ENCODE measurements around the gene HDX.

The HDX gene

DNA sequence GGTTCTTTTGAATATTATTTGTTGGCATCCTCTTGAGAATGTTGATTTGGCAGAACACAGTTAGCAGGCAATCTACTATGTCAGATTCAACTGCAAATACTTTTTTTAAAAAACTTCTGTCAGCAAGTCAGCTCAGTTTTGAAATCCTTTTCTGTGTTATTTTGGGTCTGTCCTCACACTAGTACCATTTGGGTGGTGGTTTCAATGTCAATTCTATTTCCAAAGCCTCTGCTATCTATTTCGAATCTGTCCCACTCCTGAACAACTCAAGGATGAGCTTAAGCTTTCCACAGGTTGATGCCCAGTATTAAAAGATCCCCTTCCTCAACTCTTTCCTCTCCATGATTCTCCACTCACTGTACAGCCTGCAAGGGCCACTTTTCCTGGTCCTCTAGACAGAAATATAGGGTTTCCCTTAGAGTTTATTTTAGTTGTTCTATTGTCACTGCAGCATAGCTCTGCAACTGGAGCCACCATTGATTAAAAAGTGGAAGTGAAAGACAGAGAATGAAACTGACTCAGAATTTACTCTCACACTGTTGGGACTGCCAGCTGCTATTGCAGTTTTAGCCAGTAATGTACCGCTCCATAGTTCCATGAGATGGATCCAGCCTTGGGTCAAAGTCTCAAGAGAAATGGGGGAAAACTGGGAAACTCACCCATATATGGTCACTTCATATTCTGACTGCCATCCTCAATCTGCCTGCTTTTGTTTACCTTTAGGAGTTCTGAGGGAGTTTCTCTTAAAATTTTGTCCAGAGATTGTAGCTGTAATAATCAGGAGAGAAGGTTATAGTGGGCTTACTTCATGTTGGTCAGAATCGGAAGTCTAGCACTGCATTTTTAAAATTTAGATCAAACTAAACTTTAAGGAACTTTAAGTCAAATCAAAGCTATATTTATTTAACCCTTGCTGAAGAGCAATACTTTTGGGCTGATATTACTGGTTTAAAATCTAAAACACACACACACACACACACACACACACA lies 14.6 kb downstream of the HDX start:
- no peaks in the 10 kb centered on the region for H3K79me2 ChIP-seq (ENCODE audit: insufficient read depth, low read length)
- no peak overlapping the region for H3K27ac ChIP-seq (ENCODE audit: low read depth, low read length)
- H4K20me1 ChIP-seq (ENCODE audit: low read depth, low read length): no peaks in the 10 kb centered on the region
- H3K9me3 ChIP-seq (ENCODE audit: insufficient read depth, low read length): no peaks in the 10 kb centered on the region
- no peak overlapping the region for H2AFZ ChIP-seq (ENCODE audit: low read depth, low read length, severe bottlenecking)
- H3K27me3 ChIP-seq (ENCODE audit: low read length): no peaks in the 10 kb centered on the region
- no peak overlapping the region for H3K9ac ChIP-seq (ENCODE audit: low read length)
- H3K9me2 ChIP-seq (replicated peaks; ENCODE audit: insufficient read depth, low read length): no peaks in the 10 kb centered on the region
- peak overlapping the region; percentile 26 for H3K4me2 ChIP-seq (ENCODE audit: low read depth, low read length, poor library complexity, severe bottlenecking)
- H3F3A ChIP-seq (ENCODE audit: insufficient read depth): no peaks in the 10 kb centered on the region
- TF ChIP-seq EZH2phosphoT487 (conservative IDR thresholded peaks at IDR 0.05; ENCODE audit: low read length): no peak
- TF ChIP-seq, protein P1, sequence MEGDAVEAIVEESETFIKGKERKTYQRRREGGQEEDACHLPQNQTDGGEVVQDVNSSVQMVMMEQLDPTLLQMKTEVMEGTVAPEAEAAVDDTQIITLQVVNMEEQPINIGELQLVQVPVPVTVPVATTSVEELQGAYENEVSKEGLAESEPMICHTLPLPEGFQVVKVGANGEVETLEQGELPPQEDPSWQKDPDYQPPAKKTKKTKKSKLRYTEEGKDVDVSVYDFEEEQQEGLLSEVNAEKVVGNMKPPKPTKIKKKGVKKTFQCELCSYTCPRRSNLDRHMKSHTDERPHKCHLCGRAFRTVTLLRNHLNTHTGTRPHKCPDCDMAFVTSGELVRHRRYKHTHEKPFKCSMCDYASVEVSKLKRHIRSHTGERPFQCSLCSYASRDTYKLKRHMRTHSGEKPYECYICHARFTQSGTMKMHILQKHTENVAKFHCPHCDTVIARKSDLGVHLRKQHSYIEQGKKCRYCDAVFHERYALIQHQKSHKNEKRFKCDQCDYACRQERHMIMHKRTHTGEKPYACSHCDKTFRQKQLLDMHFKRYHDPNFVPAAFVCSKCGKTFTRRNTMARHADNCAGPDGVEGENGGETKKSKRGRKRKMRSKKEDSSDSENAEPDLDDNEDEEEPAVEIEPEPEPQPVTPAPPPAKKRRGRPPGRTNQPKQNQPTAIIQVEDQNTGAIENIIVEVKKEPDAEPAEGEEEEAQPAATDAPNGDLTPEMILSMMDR (IDR thresholded peaks at IDR 0.05; ENCODE audit: insufficient read depth, low read length, poor library complexity, severe bottlenecking): no peak
- no peak overlapping the region for H3K4me3 ChIP-seq (ENCODE audit: insufficient read depth, low read length, poor library complexity, severe bottlenecking)
- H3K36me3 ChIP-seq (ENCODE audit: low read length): no peaks in the 10 kb centered on the region

DNA sequence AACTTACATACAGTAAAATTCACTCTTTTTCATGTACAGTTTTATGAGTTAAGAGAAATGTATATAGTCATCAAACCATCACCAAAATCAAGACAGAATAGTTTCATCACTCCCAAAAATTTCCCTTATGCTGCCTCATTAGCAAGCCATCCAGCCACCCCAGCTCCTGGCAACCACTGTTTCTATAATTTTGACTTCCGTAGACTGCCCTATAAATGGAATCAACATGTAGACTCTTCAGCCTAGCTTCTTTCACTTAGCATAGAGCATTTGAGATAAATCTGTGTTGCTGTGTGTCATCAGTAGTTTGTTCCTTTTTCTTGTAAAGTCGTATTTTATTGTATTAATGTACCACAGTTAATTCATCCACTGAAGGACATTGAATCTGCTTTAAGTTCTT lies 23.2 kb downstream of the HDX start:
- H3K36me3 ChIP-seq (ENCODE audit: low read length): no peaks in the 10 kb centered on the region
- no peaks in the 10 kb centered on the region for H3K27me3 ChIP-seq (ENCODE audit: low read length)
- no peaks in the 10 kb centered on the region for H3F3A ChIP-seq (ENCODE audit: insufficient read depth)
- TF ChIP-seq, protein P1 (IDR thresholded peaks at IDR 0.05; ENCODE audit: insufficient read depth, low read length, poor library complexity, severe bottlenecking): no peak
- no peak for TF ChIP-seq EZH2phosphoT487 (conservative IDR thresholded peaks at IDR 0.05; ENCODE audit: low read length)
- H3K9me2 ChIP-seq (replicated peaks; ENCODE audit: insufficient read depth, low read length): no peaks in the 10 kb centered on the region
- no peak overlapping the region for H3K27ac ChIP-seq (ENCODE audit: low read depth, low read length)
- no peak overlapping the region for H3K4me3 ChIP-seq (ENCODE audit: insufficient read depth, low read length, poor library complexity, severe bottlenecking)
- H4K20me1 ChIP-seq (ENCODE audit: low read depth, low read length): no peaks in the 10 kb centered on the region
- no peak overlapping the region for H3K9ac ChIP-seq (ENCODE audit: low read length)
- H3K4me2 ChIP-seq (ENCODE audit: low read depth, low read length, poor library complexity, severe bottlenecking): no peak overlapping the region
- H3K79me2 ChIP-seq (ENCODE audit: insufficient read depth, low read length): no peaks in the 10 kb centered on the region
- no peaks in the 10 kb centered on the region for H3K9me3 ChIP-seq (ENCODE audit: insufficient read depth, low read length)
- no peak overlapping the region for H2AFZ ChIP-seq (ENCODE audit: low read depth, low read length, severe bottlenecking)

DNA sequence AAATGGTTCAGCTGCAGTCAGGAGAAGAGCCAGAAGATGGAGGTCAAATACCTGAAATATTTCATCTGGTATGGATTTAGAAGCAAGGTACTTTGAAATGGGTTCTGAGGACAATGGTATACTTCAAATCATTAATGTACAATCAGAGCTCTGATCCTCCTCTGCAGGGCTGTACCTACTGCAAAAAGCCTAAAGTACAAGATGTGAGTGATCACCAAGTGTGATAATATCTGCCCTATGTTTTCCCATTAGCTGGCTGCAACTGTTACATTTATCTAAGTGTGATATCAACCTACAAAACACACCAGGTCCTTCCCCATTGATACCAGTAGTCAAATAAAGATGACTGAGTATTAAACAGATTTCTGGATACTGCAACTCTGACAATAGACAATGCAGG lies 25.1 kb downstream of the HDX start:
- Histone ChIP-seq H3K79me2 (ENCODE audit: insufficient read depth, low read length) (no peaks in the 10 kb centered on the region), H3F3A (ENCODE audit: insufficient read depth) (no peaks in the 10 kb centered on the region), H3K9me2 (replicated peaks; ENCODE audit: insufficient read depth, low read length) (no peaks in the 10 kb centered on the region), H3K9me3 (ENCODE audit: insufficient read depth, low read length) (no peaks in the 10 kb centered on the region), H3K4me2 (ENCODE audit: low read depth, low read length, poor library complexity, severe bottlenecking) (no peak overlapping the region), H3K9ac (ENCODE audit: low read length) (no peak overlapping the region), H3K27ac (ENCODE audit: low read depth, low read length) (no peak overlapping the region), H2AFZ (ENCODE audit: low read depth, low read length, severe bottlenecking) (no peak overlapping the region), H3K36me3 (ENCODE audit: low read length) (no peaks in the 10 kb centered on the region), H4K20me1 (ENCODE audit: low read depth, low read length) (no peaks in the 10 kb centered on the region), H3K4me3 (ENCODE audit: insufficient read depth, low read length, poor library complexity, severe bottlenecking) (no peak overlapping the region), H3K27me3 (ENCODE audit: low read length) (no peaks in the 10 kb centered on the region)
- no peak for TF ChIP-seq EZH2phosphoT487 (conservative IDR thresholded peaks at IDR 0.05; ENCODE audit: low read length)
- TF ChIP-seq, protein P1 (IDR thresholded peaks at IDR 0.05; ENCODE audit: insufficient read depth, low read length, poor library complexity, severe bottlenecking): no peak

All from SU-DHL-6 (cell line).